ENCODE data around the gene WDR43. TPM values are rescaled to one million over a fixed set of nuclear protein-coding genes. Genes with fewer than 3 reads are reported as not detected.
A peak's percentile ranks its signal among the peaks of the same experiment; 100 is the strongest.

The WDR43 gene
- polyA plus RNA-seq, 1 donor (not counting 4 experiments of a cell fraction or from before 2014, with no cell fraction given), result 125 TPM

DNA sequence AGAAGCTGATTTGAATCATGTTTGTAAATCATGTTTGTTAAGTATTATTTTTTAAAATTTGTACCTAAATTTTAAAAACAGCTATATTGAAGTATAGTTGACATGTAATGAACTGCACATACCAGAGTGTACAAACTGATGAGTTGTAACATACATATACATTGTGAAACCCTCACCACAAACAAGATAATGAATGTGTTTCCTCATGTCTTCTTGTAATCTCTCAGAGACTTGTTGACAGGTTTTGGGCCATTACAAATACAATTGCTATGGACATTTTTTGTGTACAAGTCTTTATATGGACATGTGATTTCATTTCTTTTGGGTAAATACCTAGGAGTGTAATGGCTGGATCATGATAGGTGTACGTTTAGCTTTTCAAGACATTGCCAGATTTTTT is 21.5 kb downstream of the WDR43 start:
- H3K9ac ChIP-seq (ENCODE audit: control insufficient read depth, extremely low read depth, insufficient read depth, low read length), result no peak overlapping the region
- peaks cover 14 to 22% of the 10 kb centered on the region in 2 experiments for H3K36me3 ChIP-seq (ENCODE audit: control insufficient read depth in 2 of 2, extremely low read depth in 1 of 2, insufficient read depth in 2 of 2, low read length in 2 of 2)
- no peaks in the 10 kb centered on the region for H3K9me3 ChIP-seq (ENCODE audit: control insufficient read depth, low read depth, low read length)
- H3K9me1 ChIP-seq (ENCODE audit: control insufficient read depth, extremely low read depth, insufficient read depth, low read length), result no peaks in the 10 kb centered on the region
- H3K4me1 ChIP-seq (ENCODE audit: control insufficient read depth, extremely low read depth, insufficient read depth, low read length), result no peaks in the 10 kb centered on the region
- TF ChIP-seq EZH2 (IDR thresholded peaks at IDR 0.05; ENCODE audit: low read length), result no peak
- TF ChIP-seq, protein P1, sequence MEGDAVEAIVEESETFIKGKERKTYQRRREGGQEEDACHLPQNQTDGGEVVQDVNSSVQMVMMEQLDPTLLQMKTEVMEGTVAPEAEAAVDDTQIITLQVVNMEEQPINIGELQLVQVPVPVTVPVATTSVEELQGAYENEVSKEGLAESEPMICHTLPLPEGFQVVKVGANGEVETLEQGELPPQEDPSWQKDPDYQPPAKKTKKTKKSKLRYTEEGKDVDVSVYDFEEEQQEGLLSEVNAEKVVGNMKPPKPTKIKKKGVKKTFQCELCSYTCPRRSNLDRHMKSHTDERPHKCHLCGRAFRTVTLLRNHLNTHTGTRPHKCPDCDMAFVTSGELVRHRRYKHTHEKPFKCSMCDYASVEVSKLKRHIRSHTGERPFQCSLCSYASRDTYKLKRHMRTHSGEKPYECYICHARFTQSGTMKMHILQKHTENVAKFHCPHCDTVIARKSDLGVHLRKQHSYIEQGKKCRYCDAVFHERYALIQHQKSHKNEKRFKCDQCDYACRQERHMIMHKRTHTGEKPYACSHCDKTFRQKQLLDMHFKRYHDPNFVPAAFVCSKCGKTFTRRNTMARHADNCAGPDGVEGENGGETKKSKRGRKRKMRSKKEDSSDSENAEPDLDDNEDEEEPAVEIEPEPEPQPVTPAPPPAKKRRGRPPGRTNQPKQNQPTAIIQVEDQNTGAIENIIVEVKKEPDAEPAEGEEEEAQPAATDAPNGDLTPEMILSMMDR (optimal IDR thresholded peaks at IDR 0.05 in 1 of 3, IDR thresholded peaks at IDR 0.05 in 1 of 3, conservative IDR thresholded peaks at IDR 0.05 in 1 of 3; ENCODE audit: extremely low read depth in 1 of 3, insufficient read depth in 2 of 3, low read length in 3 of 3), result no peak
- H3K4me2 ChIP-seq (ENCODE audit: control insufficient read depth, extremely low read depth, insufficient read depth, low read depth, low read length), result no peak overlapping the region
- no peak overlapping the region for H3K4me3 ChIP-seq (ENCODE audit: control insufficient read depth in 2 of 3, extremely low read depth in 1 of 3, insufficient read depth in 2 of 3, low read depth in 1 of 3, low read length in 3 of 3)
- DNase-seq (ENCODE audit: low read depth, low spot score) (no peak), FAIRE-seq (no peak)
- dilution Hi-C loops (cut with MboI; ENCODE audit: extremely low pct_ligation_motif_present, low sequenced_read_pairs), result no loop called here
- peaks cover 74% of the 10 kb centered on the region for H3K79me2 ChIP-seq (ENCODE audit: control insufficient read depth, insufficient read depth, low read length)
- no peak overlapping the region for H3K27ac ChIP-seq (ENCODE audit: control insufficient read depth, insufficient read depth, low read length)
- H4K20me1 ChIP-seq (ENCODE audit: control insufficient read depth, extremely low read depth, insufficient read depth, low read length), result peaks cover 6% of the 10 kb centered on the region
- no peaks in the 10 kb centered on the region for H3K27me3 ChIP-seq (ENCODE audit: control insufficient read depth, extremely low read depth, insufficient read depth, low read length)
- no peak overlapping the region for H2AFZ ChIP-seq (ENCODE audit: control insufficient read depth, low read length)

DNA sequence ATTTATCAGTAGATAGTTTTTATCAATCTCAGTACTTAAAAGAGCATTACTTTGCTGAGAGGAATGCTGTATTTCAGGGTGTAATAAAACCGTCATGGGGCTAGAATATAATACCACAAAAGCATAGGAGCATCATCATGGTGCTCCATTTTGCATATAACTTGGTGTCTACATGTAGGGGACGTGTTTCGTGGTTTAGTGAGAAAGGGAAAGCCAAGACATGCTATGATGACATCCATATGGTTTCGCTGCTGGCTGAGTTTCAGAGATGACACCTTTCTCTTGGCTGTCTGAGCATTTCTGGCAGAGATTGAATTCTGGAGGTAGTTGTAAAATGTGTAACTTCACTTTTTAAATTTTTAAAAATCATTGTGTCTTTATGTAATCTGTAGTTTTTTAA is 32.4 kb downstream of the WDR43 start:
- peak; percentile 74 for FAIRE-seq
- H3K9ac ChIP-seq (ENCODE audit: control insufficient read depth, extremely low read depth, insufficient read depth, low read length), result no peak overlapping the region
- H3K9me3 ChIP-seq (ENCODE audit: control insufficient read depth, low read depth, low read length), result no peaks in the 10 kb centered on the region
- H3K79me2 ChIP-seq (ENCODE audit: control insufficient read depth, insufficient read depth, low read length), result peaks cover 49% of the 10 kb centered on the region
- no peak overlapping the region for H3K4me3 ChIP-seq (ENCODE audit: control insufficient read depth in 2 of 3, extremely low read depth in 1 of 3, insufficient read depth in 2 of 3, low read depth in 1 of 3, low read length in 3 of 3)
- peak overlapping the region; percentile 85 for H3K27ac ChIP-seq (ENCODE audit: control insufficient read depth, insufficient read depth, low read length)
- H3K9me1 ChIP-seq (ENCODE audit: control insufficient read depth, extremely low read depth, insufficient read depth, low read length), result no peaks in the 10 kb centered on the region
- no peaks in the 10 kb centered on the region for H3K27me3 ChIP-seq (ENCODE audit: control insufficient read depth, extremely low read depth, insufficient read depth, low read length)
- TF ChIP-seq, protein P1 (optimal IDR thresholded peaks at IDR 0.05 in 1 of 3, IDR thresholded peaks at IDR 0.05 in 1 of 3, conservative IDR thresholded peaks at IDR 0.05 in 1 of 3; ENCODE audit: extremely low read depth in 1 of 3, insufficient read depth in 2 of 3, low read length in 3 of 3), result no peak
- H4K20me1 ChIP-seq (ENCODE audit: control insufficient read depth, extremely low read depth, insufficient read depth, low read length), result peaks cover 17% of the 10 kb centered on the region
- peak overlapping the region; percentile 66 for H3K4me2 ChIP-seq (ENCODE audit: control insufficient read depth, extremely low read depth, insufficient read depth, low read depth, low read length)
- H3K4me1 ChIP-seq (ENCODE audit: control insufficient read depth, extremely low read depth, insufficient read depth, low read length), result peaks cover 41% of the 10 kb centered on the region
- H3K36me3 ChIP-seq (ENCODE audit: control insufficient read depth in 2 of 2, extremely low read depth in 1 of 2, insufficient read depth in 2 of 2, low read length in 2 of 2), result peaks cover 22 to 56% of the 10 kb centered on the region in 2 experiments
- DNase-seq (ENCODE audit: low read depth, low spot score), result peak; percentile 21
- dilution Hi-C loops (cut with MboI; ENCODE audit: extremely low pct_ligation_motif_present, low sequenced_read_pairs), result loop anchor here (5.0 kb wide), 1 partner anchor 85 kb away; no protein-coding TSS in a partner anchor
- no peak overlapping the region for H2AFZ ChIP-seq (ENCODE audit: control insufficient read depth, low read length)
